ENCODE data around the gene HS6ST2. TPM values are rescaled to one million over a fixed set of nuclear protein-coding genes. Genes with fewer than 3 reads are reported as not detected.

Gene HS6ST2
- total and polyA plus RNA-seq, 9 of the 15 experiments (the other 6 are each of a cell fraction or from before 2014, with no cell fraction given) = not detected

GRCh38 chrX:132778917-132779316 is 179.5 kb downstream of the HS6ST2 start:
- Histone ChIP-seq H3K4me2 (ENCODE audit: insufficient read depth, low read length) (no peak overlapping the region), H4K20me1 (replicated peaks; ENCODE audit: control insufficient read depth, insufficient read depth, low read length) (no peaks in the 10 kb centered on the region; the same call in 1 of the 2 replicates), H3K36me3 (ENCODE audit: control insufficient read depth, insufficient read depth, low read length) (no peaks in the 10 kb centered on the region), H3K79me2 (ENCODE audit: control insufficient read depth, insufficient read depth, low read length) (no peaks in the 10 kb centered on the region), H2AFZ (ENCODE audit: low read depth, low read length) (no peak overlapping the region), H3K4me1 (replicated peaks in 1 of 2; ENCODE audit: control insufficient read depth in 2 of 2, insufficient read depth in 2 of 2, low read length in 2 of 2) (no peaks in the 10 kb centered on the region), H3K27ac (ENCODE audit: extremely low read depth, low read depth, low read length) (no peak overlapping the region), H3K4me3 (no peak overlapping the region), H3K9ac (ENCODE audit: insufficient read depth in 1 of 2, low read depth in 2 of 2, low read length in 2 of 2) (no peak overlapping the region), H3K9me1 (ENCODE audit: control insufficient read depth, insufficient read depth, low read length) (no peaks in the 10 kb centered on the region), H3K9me3 (replicated peaks; ENCODE audit: control insufficient read depth, insufficient read depth, low read depth, low read length) (no peaks in the 10 kb centered on the region), H3K27me3 (ENCODE audit: control insufficient read depth in 2 of 2, insufficient read depth in 2 of 2, low read length in 2 of 2) (no peaks in the 10 kb centered on the region)
- DNase-seq (ENCODE audit: extremely low read depth in 1 of 4, low spot score in 3 of 4) (no peak), ATAC-seq (no peak), FAIRE-seq (no peak)
- BruUV-seq (replicated peaks) = no TSS peak
- POLR2A ChIA-PET = no interaction called here
- TF ChIP-seq, protein P1, sequence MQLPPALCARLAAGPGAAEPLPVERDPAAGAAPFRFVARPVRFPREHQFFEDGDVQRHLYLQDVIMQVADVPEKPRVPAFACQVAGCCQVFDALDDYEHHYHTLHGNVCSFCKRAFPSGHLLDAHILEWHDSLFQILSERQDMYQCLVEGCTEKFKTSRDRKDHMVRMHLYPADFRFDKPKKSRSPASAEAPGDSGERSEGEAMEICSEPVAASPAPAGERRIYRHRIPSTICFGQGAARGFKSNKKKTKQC (CRISPR knock-in tag; IDR thresholded peaks at IDR 0.05) = no peak
- CTCF ChIA-PET (ENCODE audit: low intra/inter-chr PET ratio) = no interaction called here
- intact Hi-C loops (cut with micrococcal nuclease) = no loop called here
- in situ Hi-C loops (cut with MboI) = no loop called here

- Histone ChIP-seq H3K4me1 (replicated peaks in 1 of 2; ENCODE audit: control insufficient read depth in 2 of 2, insufficient read depth in 2 of 2, low read length in 2 of 2) (no peaks in the 10 kb centered on the region), H3K9me3 (replicated peaks; ENCODE audit: control insufficient read depth, insufficient read depth, low read depth, low read length) (no peaks in the 10 kb centered on the region), H2AFZ (ENCODE audit: low read depth, low read length) (no peak overlapping the region), H3K27ac (ENCODE audit: extremely low read depth, low read depth, low read length) (no peak overlapping the region), H3K27me3 (ENCODE audit: control insufficient read depth in 2 of 2, insufficient read depth in 2 of 2, low read length in 2 of 2) (no peaks in the 10 kb centered on the region), H4K20me1 (replicated peaks; ENCODE audit: control insufficient read depth, insufficient read depth, low read length) (no peaks in the 10 kb centered on the region), H3K36me3 (ENCODE audit: control insufficient read depth, insufficient read depth, low read length) (no peaks in the 10 kb centered on the region), H3K9ac (ENCODE audit: insufficient read depth in 1 of 2, low read depth in 2 of 2, low read length in 2 of 2) (no peak overlapping the region), H3K4me3 (no peak overlapping the region), H3K9me1 (ENCODE audit: control insufficient read depth, insufficient read depth, low read length) (no peaks in the 10 kb centered on the region), H3K79me2 (ENCODE audit: control insufficient read depth, insufficient read depth, low read length) (no peaks in the 10 kb centered on the region), H3K4me2 (ENCODE audit: insufficient read depth, low read length) (no peak overlapping the region)
- ATAC-seq = no peak
- BruUV-seq (replicated peaks) = no TSS peak
- ChIA-PET CTCF (ENCODE audit: low intra/inter-chr PET ratio) (no interaction called here), POLR2A (interaction anchor here (0.6 kb wide), 1 partner anchor 280 kb away, joined by 3 read pairs; no protein-coding TSS in a partner anchor)
- intact Hi-C loops (cut with micrococcal nuclease) (no loop called here), in situ Hi-C loops (cut with MboI) (no loop called here)
- DNase-seq (ENCODE audit: extremely low read depth in 1 of 4, low spot score in 3 of 4) = no peak
- WGBS (ENCODE audit: insufficient coverage, low coverage, missing lambda C conversion rate) = 0% methylated on average over 4 of the region's 6 CpGs
- FAIRE-seq = no peak
- TF ChIP-seq GTF2A2 (tag; IDR thresholded peaks at IDR 0.05) (no peak), ZKSCAN8 (CRISPR knock-in tag; IDR thresholded peaks at IDR 0.05) (no peak), RNF2 (IDR thresholded peaks at IDR 0.05) (no peak), GABPB1 (CRISPR knock-in tag; IDR thresholded peaks at IDR 0.05) (no peak), THRB (CRISPR knock-in tag; conservative IDR thresholded peaks at IDR 0.05) (no peak), CREM (IDR thresholded peaks at IDR 0.05; ENCODE audit: low read depth) (no peak), PML (IDR thresholded peaks at IDR 0.05; ENCODE audit: low read length) (no peak), SREBF1 (IDR thresholded peaks at IDR 0.05; ENCODE audit: borderline replicate concordance, low read depth, low read length) (no peak)
- TF ChIP-seq, protein P2, sequence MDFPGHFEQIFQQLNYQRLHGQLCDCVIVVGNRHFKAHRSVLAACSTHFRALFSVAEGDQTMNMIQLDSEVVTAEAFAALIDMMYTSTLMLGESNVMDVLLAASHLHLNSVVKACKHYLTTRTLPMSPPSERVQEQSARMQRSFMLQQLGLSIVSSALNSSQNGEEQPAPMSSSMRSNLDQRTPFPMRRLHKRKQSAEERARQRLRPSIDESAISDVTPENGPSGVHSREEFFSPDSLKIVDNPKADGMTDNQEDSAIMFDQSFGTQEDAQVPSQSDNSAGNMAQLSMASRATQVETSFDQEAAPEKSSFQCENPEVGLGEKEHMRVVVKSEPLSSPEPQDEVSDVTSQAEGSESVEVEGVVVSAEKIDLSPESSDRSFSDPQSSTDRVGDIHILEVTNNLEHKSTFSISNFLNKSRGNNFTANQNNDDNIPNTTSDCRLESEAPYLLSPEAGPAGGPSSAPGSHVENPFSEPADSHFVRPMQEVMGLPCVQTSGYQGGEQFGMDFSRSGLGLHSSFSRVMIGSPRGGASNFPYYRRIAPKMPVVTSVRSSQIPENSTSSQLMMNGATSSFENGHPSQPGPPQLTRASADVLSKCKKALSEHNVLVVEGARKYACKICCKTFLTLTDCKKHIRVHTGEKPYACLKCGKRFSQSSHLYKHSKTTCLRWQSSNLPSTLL (IDR thresholded peaks at IDR 0.05) = no peak
- TF ChIP-seq, protein P3, sequence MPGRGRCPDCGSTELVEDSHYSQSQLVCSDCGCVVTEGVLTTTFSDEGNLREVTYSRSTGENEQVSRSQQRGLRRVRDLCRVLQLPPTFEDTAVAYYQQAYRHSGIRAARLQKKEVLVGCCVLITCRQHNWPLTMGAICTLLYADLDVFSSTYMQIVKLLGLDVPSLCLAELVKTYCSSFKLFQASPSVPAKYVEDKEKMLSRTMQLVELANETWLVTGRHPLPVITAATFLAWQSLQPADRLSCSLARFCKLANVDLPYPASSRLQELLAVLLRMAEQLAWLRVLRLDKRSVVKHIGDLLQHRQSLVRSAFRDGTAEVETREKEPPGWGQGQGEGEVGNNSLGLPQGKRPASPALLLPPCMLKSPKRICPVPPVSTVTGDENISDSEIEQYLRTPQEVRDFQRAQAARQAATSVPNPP (IDR thresholded peaks at IDR 0.05; ENCODE audit: borderline replicate concordance, insufficient read depth, insufficient read length) = no peak
Observed at GRCh38 chrX:132776486-132777210, 181.8 kb downstream of the HS6ST2 start.

All from K562 (cell line).